ENCODE results near the gene GPR151.

GPR151 gene

DNA sequence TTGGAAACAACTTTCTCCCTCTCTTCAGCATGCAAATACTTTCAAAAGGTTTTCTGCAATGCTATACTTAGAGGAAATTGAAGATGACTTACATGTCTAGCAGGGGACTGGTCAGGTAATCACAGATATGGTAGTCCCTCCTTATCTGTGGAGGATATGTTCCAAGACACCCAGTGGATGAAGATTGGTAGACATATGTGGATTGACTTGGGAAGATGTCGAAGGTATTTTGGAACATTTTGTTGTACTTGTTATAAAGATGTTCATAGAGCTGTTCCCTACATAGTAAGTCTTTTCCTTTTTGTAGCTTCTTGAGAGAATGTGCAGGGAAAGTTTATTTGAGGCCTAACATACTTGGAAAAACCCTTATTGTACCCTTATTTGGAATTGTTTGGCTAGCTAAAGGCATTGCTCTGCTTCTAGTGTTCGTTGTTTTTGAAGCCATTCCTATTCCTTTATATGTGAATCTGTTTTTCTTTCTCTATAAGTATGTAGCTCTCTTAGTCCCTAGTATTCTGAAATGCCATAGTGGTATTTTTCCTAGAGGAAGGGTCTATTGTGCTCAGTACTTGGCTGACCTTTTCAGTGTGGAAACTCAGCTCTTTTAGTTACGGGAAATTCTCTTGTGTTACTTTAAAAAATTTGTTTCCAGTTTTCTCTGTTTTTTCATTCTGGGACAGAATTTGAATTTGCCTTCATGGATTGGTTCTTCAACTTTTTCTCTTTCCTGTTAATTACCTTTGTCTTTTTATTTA is 25.7 kb downstream of the GPR151 start:
- no peaks in the 10 kb centered on the region for H3K4me1 ChIP-seq (ENCODE audit: control insufficient read depth, insufficient read depth, low read length)
- TF ChIP-seq ZNF202 (tag by site-specific recombination; IDR thresholded peaks at IDR 0.05; ENCODE audit: borderline replicate concordance) = no peak
- TF ChIP-seq ZNF596 (tag by site-specific recombination; IDR thresholded peaks at IDR 0.05) = no peak
- no peak for TF ChIP-seq OVOL3 (tag by site-specific recombination; IDR thresholded peaks at IDR 0.05)
- no peak for TF ChIP-seq ZNF121 (tag by site-specific recombination; IDR thresholded peaks at IDR 0.05)
- no peak for TF ChIP-seq ZFP69B (tag by site-specific recombination; IDR thresholded peaks at IDR 0.05)
- TF ChIP-seq ZNF473 (tag by site-specific recombination; IDR thresholded peaks at IDR 0.05) = no peak
- TF ChIP-seq ZNF211 (tag by site-specific recombination; IDR thresholded peaks at IDR 0.05; ENCODE audit: low read depth) = no peak
- no peak for TF ChIP-seq ZBTB48 (tag by site-specific recombination; IDR thresholded peaks at IDR 0.05)
- TF ChIP-seq ZNF433 (tag by site-specific recombination; IDR thresholded peaks at IDR 0.05; ENCODE audit: low read depth) = no peak
- TF ChIP-seq, protein P1, sequence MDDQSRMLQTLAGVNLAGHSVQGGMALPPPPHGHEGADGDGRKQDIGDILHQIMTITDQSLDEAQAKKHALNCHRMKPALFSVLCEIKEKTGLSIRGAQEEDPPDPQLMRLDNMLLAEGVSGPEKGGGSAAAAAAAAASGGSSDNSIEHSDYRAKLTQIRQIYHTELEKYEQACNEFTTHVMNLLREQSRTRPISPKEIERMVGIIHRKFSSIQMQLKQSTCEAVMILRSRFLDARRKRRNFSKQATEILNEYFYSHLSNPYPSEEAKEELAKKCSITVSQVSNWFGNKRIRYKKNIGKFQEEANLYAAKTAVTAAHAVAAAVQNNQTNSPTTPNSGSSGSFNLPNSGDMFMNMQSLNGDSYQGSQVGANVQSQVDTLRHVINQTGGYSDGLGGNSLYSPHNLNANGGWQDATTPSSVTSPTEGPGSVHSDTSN (CRISPR knock-in tag; IDR thresholded peaks at IDR 0.05) = no peak
- no peak for TF ChIP-seq IKZF3 (tag by site-specific recombination; IDR thresholded peaks at IDR 0.05)
- TF ChIP-seq ZNF623 (tag by site-specific recombination; IDR thresholded peaks at IDR 0.05) = no peak
- TF ChIP-seq ZNF394 (tag by site-specific recombination; IDR thresholded peaks at IDR 0.05; ENCODE audit: borderline replicate concordance) = no peak
- TF ChIP-seq ZNF302 (tag by site-specific recombination; IDR thresholded peaks at IDR 0.05; ENCODE audit: low read depth) = no peak
- no peak for TF ChIP-seq KLF8 (tag by site-specific recombination; IDR thresholded peaks at IDR 0.05)
- no peak for TF ChIP-seq ZNF701 (tag by site-specific recombination; IDR thresholded peaks at IDR 0.05)
- no peak for TF ChIP-seq ZNF416 (tag by site-specific recombination; IDR thresholded peaks at IDR 0.05)
- TF ChIP-seq ZNF423 (tag by site-specific recombination; IDR thresholded peaks at IDR 0.05) = no peak
- no peak for TF ChIP-seq ZNF16 (tag by site-specific recombination; IDR thresholded peaks at IDR 0.05; ENCODE audit: low read depth)
- no peak overlapping the region for H3K27ac ChIP-seq (ENCODE audit: extremely low read depth, low read depth, low read length)
- H3K9me3 ChIP-seq (ENCODE audit: control insufficient read depth, insufficient read depth, low read depth, low read length) = no peaks in the 10 kb centered on the region
- no peak overlapping the region for H3K4me3 ChIP-seq (ENCODE audit: low read depth, low read length)
- ChIA-PET CTCF (no interaction called here), POLR2A (no interaction called here)
- peaks cover 27 to 59% of the 10 kb centered on the region in 2 experiments for H3K36me3 ChIP-seq (ENCODE audit: control insufficient read depth in 2 of 2, insufficient read depth in 1 of 2, low read length in 2 of 2)

DNA sequence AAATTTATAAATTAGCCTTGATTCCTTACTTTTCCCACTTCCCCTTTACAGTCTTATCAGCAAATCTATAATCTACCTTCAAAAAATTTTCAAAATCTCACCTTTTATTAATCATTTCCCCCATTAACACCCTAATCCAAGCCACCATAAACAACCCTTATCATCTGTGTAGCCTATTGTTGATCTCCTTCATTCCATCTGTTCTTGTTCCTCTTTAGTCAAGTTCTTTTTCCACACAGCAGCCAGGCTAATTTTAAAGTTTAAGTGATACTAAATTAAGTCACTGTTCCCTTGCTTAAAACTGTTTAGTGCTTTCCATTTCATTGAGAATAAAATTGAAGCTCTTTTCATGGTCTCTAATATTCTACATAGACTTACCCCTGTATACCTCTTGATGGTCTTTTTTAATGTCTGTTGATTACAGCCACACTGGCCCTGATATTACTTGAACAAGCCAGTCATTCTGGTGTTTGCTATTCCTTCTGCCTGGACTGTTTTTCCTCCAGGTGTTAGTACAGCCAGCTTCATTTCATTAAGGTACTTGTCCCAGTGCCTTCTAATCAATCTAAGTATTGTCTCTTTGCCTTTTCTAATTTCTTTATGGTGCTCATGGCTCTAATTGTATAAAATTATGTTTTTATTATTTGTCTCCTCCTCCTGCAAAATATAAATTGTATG is 31.1 kb downstream of the GPR151 start:
- no peak overlapping the region for H3K4me3 ChIP-seq (ENCODE audit: low read depth, low read length)
- H3K36me3 ChIP-seq (ENCODE audit: control insufficient read depth in 2 of 2, insufficient read depth in 1 of 2, low read length in 2 of 2) = peaks cover 40 to 71% of the 10 kb centered on the region in 2 experiments
- H3K4me1 ChIP-seq (ENCODE audit: control insufficient read depth, insufficient read depth, low read length) = no peaks in the 10 kb centered on the region
- no peak for TF ChIP-seq ZNF560 (tag by site-specific recombination; IDR thresholded peaks at IDR 0.05; ENCODE audit: borderline replicate concordance)
- TF ChIP-seq GLIS2 (tag by site-specific recombination; IDR thresholded peaks at IDR 0.05) = no peak
- TF ChIP-seq ZNF114 (tag by site-specific recombination; IDR thresholded peaks at IDR 0.05) = no peak
- TF ChIP-seq ZNF157 (tag by site-specific recombination; IDR thresholded peaks at IDR 0.05) = no peak
- TF ChIP-seq ZNF433 (tag by site-specific recombination; IDR thresholded peaks at IDR 0.05; ENCODE audit: low read depth) = no peak
- no peak for TF ChIP-seq ZNF837 (tag by site-specific recombination; IDR thresholded peaks at IDR 0.05)
- TF ChIP-seq, protein P1 (CRISPR knock-in tag; IDR thresholded peaks at IDR 0.05) = no peak
- no peak for TF ChIP-seq ZNF394 (tag by site-specific recombination; IDR thresholded peaks at IDR 0.05; ENCODE audit: borderline replicate concordance)
- TF ChIP-seq ZNF670 (tag by site-specific recombination; IDR thresholded peaks at IDR 0.05; ENCODE audit: low read depth) = no peak
- TF ChIP-seq ZNF664 (tag by site-specific recombination; IDR thresholded peaks at IDR 0.05) = no peak
- TF ChIP-seq ZEB2 (tag by site-specific recombination; IDR thresholded peaks at IDR 0.05) = no peak
- TF ChIP-seq, protein P2, sequence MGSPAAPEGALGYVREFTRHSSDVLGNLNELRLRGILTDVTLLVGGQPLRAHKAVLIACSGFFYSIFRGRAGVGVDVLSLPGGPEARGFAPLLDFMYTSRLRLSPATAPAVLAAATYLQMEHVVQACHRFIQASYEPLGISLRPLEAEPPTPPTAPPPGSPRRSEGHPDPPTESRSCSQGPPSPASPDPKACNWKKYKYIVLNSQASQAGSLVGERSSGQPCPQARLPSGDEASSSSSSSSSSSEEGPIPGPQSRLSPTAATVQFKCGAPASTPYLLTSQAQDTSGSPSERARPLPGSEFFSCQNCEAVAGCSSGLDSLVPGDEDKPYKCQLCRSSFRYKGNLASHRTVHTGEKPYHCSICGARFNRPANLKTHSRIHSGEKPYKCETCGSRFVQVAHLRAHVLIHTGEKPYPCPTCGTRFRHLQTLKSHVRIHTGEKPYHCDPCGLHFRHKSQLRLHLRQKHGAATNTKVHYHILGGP (tag by site-specific recombination; IDR thresholded peaks at IDR 0.05) = no peak
- no peak for TF ChIP-seq ZFP41 (tag by site-specific recombination; IDR thresholded peaks at IDR 0.05; ENCODE audit: borderline replicate concordance)
- ChIA-PET CTCF (interaction anchor here (0.8 to 1.2 kb wide), 2 partner anchors 10 to 18 kb away, joined by 3 read pairs; no protein-coding TSS in a partner anchor), POLR2A (interaction anchor here (0.6 kb wide), 1 partner anchor 13 kb away, joined by 3 read pairs; no protein-coding TSS in a partner anchor)
- no peaks in the 10 kb centered on the region for H3K9me3 ChIP-seq (ENCODE audit: control insufficient read depth, insufficient read depth, low read depth, low read length)
- no peak overlapping the region for H3K27ac ChIP-seq (ENCODE audit: extremely low read depth, low read depth, low read length)
